Central memory CD4-positive, alpha-beta T cell (primary cell): Measurements from ENCODE around the gene EN1.

Experiments used
- DNase-seq: peaks from one replicate; pipeline ENCODE4 v3.0.0; 2022

Gene EN1

GRCh38 chr2:118842661-118843482 is 4.6 kb downstream of the EN1 start:
- DNase-seq: no peak

- DNase-seq: no peak
Observed at GRCh38 chr2:118841828-118842461, 5.5 kb downstream of the EN1 start.

GRCh38 chr2:118841450-118841827 is 6.0 kb downstream of the EN1 start:
- DNase-seq: no peak

GRCh38 chr2:118838741-118839455 is 8.6 kb downstream of the EN1 start:
- DNase-seq: no peak

- DNase-seq: no peak
Observed at GRCh38 chr2:118837621-118838020, 9.8 kb downstream of the EN1 start.

GRCh38 chr2:118837067-118837466 is 10.4 kb downstream of the EN1 start:
- DNase-seq: no peak

GRCh38 chr2:118836411-118836930 is 11.0 kb downstream of the EN1 start:
- no peak for DNase-seq

GRCh38 chr2:118835746-118836410 is 11.6 kb downstream of the EN1 start:
- DNase-seq: no peak

- no peak for DNase-seq
Observed at GRCh38 chr2:118834901-118835745, 12.3 kb downstream of the EN1 start.

GRCh38 chr2:118834440-118834810 is 13.0 kb downstream of the EN1 start:
- DNase-seq: no peak

GRCh38 chr2:118833716-118834439 is 13.6 kb downstream of the EN1 start:
- no peak for DNase-seq

- no peak for DNase-seq
Observed at GRCh38 chr2:118832791-118833715, 14.4 kb downstream of the EN1 start.

GRCh38 chr2:118832071-118832790 is 15.2 kb downstream of the EN1 start:
- no peak for DNase-seq

GRCh38 chr2:118830881-118831280 is 16.6 kb downstream of the EN1 start:
- no peak for DNase-seq

- no peak for DNase-seq
Observed at GRCh38 chr2:118830118-118830517, 17.3 kb downstream of the EN1 start.

- no peak for DNase-seq
Observed at GRCh38 chr2:118826093-118826492, 21.4 kb downstream of the EN1 start.

GRCh38 chr2:118823633-118824032 is 23.8 kb downstream of the EN1 start:
- no peak for DNase-seq

GRCh38 chr2:118822572-118822971 is 24.9 kb downstream of the EN1 start:
- DNase-seq: no peak

GRCh38 chr2:118822015-118822414 is 25.4 kb downstream of the EN1 start:
- DNase-seq: no peak

GRCh38 chr2:118817469-118817868 is 30.0 kb downstream of the EN1 start:
- no peak for DNase-seq
